HG02870 (cell line): ENCODE data around the gene NOL3.

Experiments
- ATAC-seq: cut with Tn5 transposase; IDR thresholded peaks from one replicate; pipeline ENCODE4 v1.9.1; 2021; ENCODE audit warnings: mild to moderate bottlenecking, moderate library complexity; ENCODE audit not compliant: unreplicated experiment

Gene NOL3

GRCh38 chr16:67169642-67170167 is 633 bp upstream of the NOL3 start:
- no peak for ATAC-seq

- peak; percentile 4 for ATAC-seq
Measured at GRCh38 chr16:67170949-67171649, 761 bp downstream of the NOL3 start.

GRCh38 chr16:67173323-67173722 is 3.0 kb downstream of the NOL3 start:
- ATAC-seq = no peak

GRCh38 chr16:67173808-67174705 is 3.7 kb downstream of the NOL3 start:
- no peak for ATAC-seq

GRCh38 chr16:67174706-67175231 is 4.4 kb downstream of the NOL3 start:
- ATAC-seq = no peak

GRCh38 chr16:67176662-67177061 is 6.3 kb downstream of the NOL3 start:
- ATAC-seq = no peak

- no peak for ATAC-seq
Measured at GRCh38 chr16:67177743-67178699, 7.7 kb downstream of the NOL3 start.

- ATAC-seq = no peak
Measured at GRCh38 chr16:67179421-67180080, 9.2 kb downstream of the NOL3 start.

- no peak for ATAC-seq
Measured at GRCh38 chr16:67180166-67180565, 9.8 kb downstream of the NOL3 start.

GRCh38 chr16:67181346-67181745 is 11.0 kb downstream of the NOL3 start:
- no peak for ATAC-seq

GRCh38 chr16:67182288-67182687 is 11.9 kb downstream of the NOL3 start:
- ATAC-seq = no peak

GRCh38 chr16:67183284-67183626 is 12.9 kb downstream of the NOL3 start:
- ATAC-seq = no peak

- ATAC-seq = peak; percentile 96
Measured at GRCh38 chr16:67183627-67184452, 13.5 kb downstream of the NOL3 start, which contains the start of gene MATCAP1. MATCAP1 (minus strand) TSS chr16:67183963; CDS start chr16:67180610, 3,353 bp downstream.

- no peak for ATAC-seq
Measured at GRCh38 chr16:67184453-67184994, 14.2 kb downstream of the NOL3 start.

GRCh38 chr16:67184995-67185650 is 14.8 kb downstream of the NOL3 start:
- ATAC-seq = no peak

- no peak for ATAC-seq
Measured at GRCh38 chr16:67185651-67186134, 15.4 kb downstream of the NOL3 start.

GRCh38 chr16:67186550-67186950 is 16.2 kb downstream of the NOL3 start:
- no peak for ATAC-seq
